LNCAP (cell line): ENCODE results near the gene NCOA1.

Experiments
- TF ChIP-seq, protein P1 (sequence below): fragments of 450-650 bp; IDR thresholded peaks from 2 replicates; pipeline ENCODE4 v1.5.1; 2017; ENCODE audit warnings: mild to moderate bottlenecking

NCOA1 gene

DNA sequence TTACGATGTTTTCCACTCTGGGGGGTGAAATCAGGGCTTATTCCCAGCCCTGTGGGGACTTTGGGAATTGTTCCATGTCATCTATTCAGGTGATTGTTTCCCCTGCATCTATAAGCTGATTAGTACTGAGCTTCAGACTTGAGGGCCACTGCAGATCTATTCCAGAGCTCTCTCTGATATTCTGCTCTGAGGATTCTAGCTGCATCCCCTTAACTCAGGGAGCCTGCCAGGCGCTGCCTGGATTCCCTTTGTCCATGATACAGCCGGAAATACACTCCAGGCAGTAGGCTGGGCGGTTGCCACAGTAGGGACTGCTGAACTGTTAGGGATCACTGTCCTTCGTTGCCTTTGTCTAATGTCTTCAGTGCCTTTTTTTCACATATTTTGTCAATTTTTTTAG is 270.8 kb downstream of the NCOA1 start:
- TF ChIP-seq, protein P1, sequence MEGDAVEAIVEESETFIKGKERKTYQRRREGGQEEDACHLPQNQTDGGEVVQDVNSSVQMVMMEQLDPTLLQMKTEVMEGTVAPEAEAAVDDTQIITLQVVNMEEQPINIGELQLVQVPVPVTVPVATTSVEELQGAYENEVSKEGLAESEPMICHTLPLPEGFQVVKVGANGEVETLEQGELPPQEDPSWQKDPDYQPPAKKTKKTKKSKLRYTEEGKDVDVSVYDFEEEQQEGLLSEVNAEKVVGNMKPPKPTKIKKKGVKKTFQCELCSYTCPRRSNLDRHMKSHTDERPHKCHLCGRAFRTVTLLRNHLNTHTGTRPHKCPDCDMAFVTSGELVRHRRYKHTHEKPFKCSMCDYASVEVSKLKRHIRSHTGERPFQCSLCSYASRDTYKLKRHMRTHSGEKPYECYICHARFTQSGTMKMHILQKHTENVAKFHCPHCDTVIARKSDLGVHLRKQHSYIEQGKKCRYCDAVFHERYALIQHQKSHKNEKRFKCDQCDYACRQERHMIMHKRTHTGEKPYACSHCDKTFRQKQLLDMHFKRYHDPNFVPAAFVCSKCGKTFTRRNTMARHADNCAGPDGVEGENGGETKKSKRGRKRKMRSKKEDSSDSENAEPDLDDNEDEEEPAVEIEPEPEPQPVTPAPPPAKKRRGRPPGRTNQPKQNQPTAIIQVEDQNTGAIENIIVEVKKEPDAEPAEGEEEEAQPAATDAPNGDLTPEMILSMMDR = no peak

DNA sequence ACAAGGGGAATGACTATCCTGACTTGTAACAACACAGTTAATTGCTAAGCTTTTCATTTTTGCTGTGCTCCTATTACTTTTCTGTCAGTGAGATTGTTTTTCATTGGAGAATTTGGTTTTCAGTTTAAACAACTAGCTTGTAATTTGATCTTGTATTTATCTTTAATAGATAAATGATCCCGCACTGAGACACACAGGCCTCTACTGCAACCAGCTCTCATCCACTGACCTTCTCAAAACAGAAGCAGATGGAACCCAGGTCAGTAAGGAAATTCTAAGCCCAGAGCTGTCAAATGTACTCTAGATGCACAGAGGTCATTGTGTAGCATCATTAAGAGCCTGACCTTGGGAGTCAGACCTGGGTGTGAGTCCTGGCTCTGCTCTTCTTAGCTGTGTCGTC is 271.5 kb downstream of the NCOA1 start:
- TF ChIP-seq, protein P1 = no peak

- TF ChIP-seq, protein P1 = no peak
Observed at GRCh38 chr2:24763843-24764242, 272.8 kb downstream of the NCOA1 start.

DNA sequence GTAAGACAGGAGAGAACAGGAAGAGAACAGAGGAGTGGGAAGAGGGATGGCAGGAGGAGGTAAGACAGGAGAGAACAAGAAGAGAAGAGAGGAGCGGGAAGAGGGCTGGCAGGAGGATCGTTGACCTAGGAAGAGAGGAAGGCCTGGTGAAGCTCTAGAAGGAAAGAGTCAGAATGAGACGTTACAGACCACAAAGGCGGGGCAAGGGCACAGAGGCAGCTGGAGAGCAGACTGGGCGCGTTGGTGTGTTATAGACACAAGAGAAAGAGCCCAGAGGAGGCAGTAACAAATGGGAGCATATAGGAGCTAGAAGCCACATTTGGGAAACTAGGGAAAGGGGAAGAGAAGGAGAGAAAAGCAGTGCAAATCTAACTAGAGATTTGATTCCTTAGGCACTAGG is 275.6 kb downstream of the NCOA1 start:
- TF ChIP-seq, protein P1 = no peak

DNA sequence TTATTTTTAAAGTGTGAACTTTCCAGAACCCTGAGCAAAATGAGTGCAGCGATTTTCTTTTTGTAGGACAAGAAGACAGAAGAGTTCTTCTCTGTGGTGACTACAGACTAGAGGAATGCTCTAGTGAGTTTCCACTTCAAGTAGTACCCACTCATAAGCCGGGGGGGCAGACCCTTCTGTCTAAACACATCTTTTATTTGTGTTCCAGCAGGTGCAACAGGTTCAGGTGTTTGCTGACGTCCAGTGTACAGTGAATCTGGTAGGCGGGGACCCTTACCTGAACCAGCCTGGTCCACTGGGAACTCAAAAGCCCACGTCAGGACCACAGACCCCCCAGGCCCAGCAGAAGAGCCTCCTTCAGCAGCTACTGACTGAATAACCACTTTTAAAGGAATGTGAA is 277.0 kb downstream of the NCOA1 start:
- TF ChIP-seq, protein P1 = no peak

GRCh38 chr2:24768601-24769000 is 277.5 kb downstream of the NCOA1 start:
- TF ChIP-seq, protein P1 = no peak

GRCh38 chr2:24771061-24771460 is 280.0 kb downstream of the NCOA1 start:
- TF ChIP-seq, protein P1 = no peak
